ENCODE results near the gene CXCL3.

- TF ChIP-seq RAD21 (IDR thresholded peaks at IDR 0.05; ENCODE audit: low read depth) (no peak), TAF1 (IDR thresholded peaks at IDR 0.05; ENCODE audit: low read depth) (no peak), YY1 (IDR thresholded peaks at IDR 0.05; ENCODE audit: low read depth) (no peak), MAX (IDR thresholded peaks at IDR 0.05) (no peak), REST (IDR thresholded peaks at IDR 0.05; ENCODE audit: low read depth) (peak; percentile 11; the same call in 1 of the 2 replicates), USF1 (IDR thresholded peaks at IDR 0.05) (no peak), CREB1 (IDR thresholded peaks at IDR 0.05; ENCODE audit: low read depth) (no peak), FOXM1 (IDR thresholded peaks at IDR 0.05; ENCODE audit: borderline replicate concordance, low read depth) (no peak), EGR1 (IDR thresholded peaks at IDR 0.05) (no peak), NFIC (IDR thresholded peaks at IDR 0.05) (no peak), TEAD4 (IDR thresholded peaks at IDR 0.05) (no peak)
Measured at GRCh38 chr4:74013264-74013663, 25.2 kb downstream of the CXCL3 start.
